ENCODE data around the gene HSPA5. TPM values are rescaled to one million over a fixed set of nuclear protein-coding genes. Genes with fewer than 3 reads are reported as not detected.

HSPA5 gene
- total RNA-seq, 1 donor from 2014 or later, result 44.2 TPM

DNA sequence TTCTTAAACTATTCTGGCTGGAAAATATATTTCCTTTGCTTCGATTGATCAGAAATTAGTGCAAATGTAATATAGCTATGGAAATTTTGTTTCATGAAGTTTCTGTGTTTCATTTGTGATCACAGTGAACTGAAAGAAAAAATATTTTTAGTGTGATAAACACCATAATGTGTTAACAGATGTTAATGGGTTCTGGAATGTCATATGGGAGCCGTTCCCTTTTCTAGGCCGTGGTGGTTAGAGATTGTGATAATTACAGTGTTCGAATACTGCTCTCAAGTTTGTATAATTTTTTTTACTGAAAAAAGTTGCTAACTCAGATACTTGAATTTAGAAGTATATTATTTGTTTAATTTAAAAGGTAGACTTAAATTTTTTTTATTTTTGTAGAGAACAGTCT, 39.8 kb upstream of the HSPA5 start:
- H3K4me3 ChIP-seq, result no peak overlapping the region
- H3K9me3 ChIP-seq (ENCODE audit: low read depth), result no peaks in the 10 kb centered on the region
- Mint-ChIP-seq H3K27me3 (ENCODE audit: insufficient read depth, low read depth) (peaks cover 3% of the 10 kb centered on the region), H3K36me3 (no peaks in the 10 kb centered on the region), H3K4me3 (no peak overlapping the region), H3K27ac (no peak overlapping the region), H3K9me3 (no peaks in the 10 kb centered on the region), H3K4me1 (no peaks in the 10 kb centered on the region)
- H3K79me2 ChIP-seq (ENCODE audit: low read depth), result peaks cover 92% of the 10 kb centered on the region
- TF ChIP-seq, protein P1, sequence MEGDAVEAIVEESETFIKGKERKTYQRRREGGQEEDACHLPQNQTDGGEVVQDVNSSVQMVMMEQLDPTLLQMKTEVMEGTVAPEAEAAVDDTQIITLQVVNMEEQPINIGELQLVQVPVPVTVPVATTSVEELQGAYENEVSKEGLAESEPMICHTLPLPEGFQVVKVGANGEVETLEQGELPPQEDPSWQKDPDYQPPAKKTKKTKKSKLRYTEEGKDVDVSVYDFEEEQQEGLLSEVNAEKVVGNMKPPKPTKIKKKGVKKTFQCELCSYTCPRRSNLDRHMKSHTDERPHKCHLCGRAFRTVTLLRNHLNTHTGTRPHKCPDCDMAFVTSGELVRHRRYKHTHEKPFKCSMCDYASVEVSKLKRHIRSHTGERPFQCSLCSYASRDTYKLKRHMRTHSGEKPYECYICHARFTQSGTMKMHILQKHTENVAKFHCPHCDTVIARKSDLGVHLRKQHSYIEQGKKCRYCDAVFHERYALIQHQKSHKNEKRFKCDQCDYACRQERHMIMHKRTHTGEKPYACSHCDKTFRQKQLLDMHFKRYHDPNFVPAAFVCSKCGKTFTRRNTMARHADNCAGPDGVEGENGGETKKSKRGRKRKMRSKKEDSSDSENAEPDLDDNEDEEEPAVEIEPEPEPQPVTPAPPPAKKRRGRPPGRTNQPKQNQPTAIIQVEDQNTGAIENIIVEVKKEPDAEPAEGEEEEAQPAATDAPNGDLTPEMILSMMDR (IDR thresholded peaks at IDR 0.05), result no peak
- no peaks in the 10 kb centered on the region for H3K36me3 ChIP-seq
- no peak overlapping the region for H3K4me2 ChIP-seq
- H3K27me3 ChIP-seq, result no peaks in the 10 kb centered on the region
- H3K4me1 ChIP-seq, result no peaks in the 10 kb centered on the region
- H3K27ac ChIP-seq, result no peak overlapping the region
- DNase-seq (ENCODE audit: low spot score), result no peak
- no peak overlapping the region for H2AFZ ChIP-seq (replicated peaks)
- no peak overlapping the region for H3K9ac ChIP-seq
- peaks cover 4% of the 10 kb centered on the region for H4K20me1 ChIP-seq (ENCODE audit: low read depth)
- no peaks in the 10 kb centered on the region for H3F3A ChIP-seq (ENCODE audit: low read depth)

DNA sequence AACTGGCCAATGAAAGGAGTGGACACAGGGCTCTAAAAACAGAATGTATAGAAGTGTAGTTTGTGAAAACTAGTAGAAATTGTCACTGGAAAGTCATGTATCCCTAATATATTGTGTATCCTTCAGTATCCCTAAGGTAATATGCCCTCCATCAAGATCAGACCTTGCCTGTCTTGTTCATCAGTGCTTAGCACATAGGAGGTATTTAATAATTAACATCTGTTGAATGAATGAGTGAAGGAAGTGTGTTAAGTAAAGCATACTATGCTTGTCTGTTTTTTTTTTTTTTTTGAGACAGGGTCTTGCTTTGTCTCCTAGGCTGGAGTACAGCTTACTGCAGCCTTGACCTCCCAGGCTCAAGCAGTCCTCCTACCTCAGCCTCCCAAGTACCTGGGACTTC, 36.3 kb upstream of the HSPA5 start:
- Histone ChIP-seq H3K9ac (no peak overlapping the region), H3K4me1 (no peaks in the 10 kb centered on the region), H3K9me3 (ENCODE audit: low read depth) (no peaks in the 10 kb centered on the region), H3K79me2 (ENCODE audit: low read depth) (peaks cover 95% of the 10 kb centered on the region), H3K27ac (no peak overlapping the region), H3K36me3 (no peaks in the 10 kb centered on the region), H2AFZ (replicated peaks) (no peak overlapping the region), H3F3A (ENCODE audit: low read depth) (no peaks in the 10 kb centered on the region), H3K4me2 (no peak overlapping the region), H4K20me1 (ENCODE audit: low read depth) (peaks cover 4% of the 10 kb centered on the region), H3K27me3 (no peaks in the 10 kb centered on the region), H3K4me3 (no peak overlapping the region)
- Mint-ChIP-seq H3K27ac (no peak overlapping the region), H3K36me3 (peaks cover 2% of the 10 kb centered on the region), H3K27me3 (ENCODE audit: insufficient read depth, low read depth) (peaks cover 3% of the 10 kb centered on the region), H3K4me1 (no peaks in the 10 kb centered on the region), H3K9me3 (no peaks in the 10 kb centered on the region), H3K4me3 (no peak overlapping the region)
- no peak for TF ChIP-seq EZH2 (IDR thresholded peaks at IDR 0.05)
- TF ChIP-seq EZH2phosphoT487 (IDR thresholded peaks at IDR 0.05), result no peak
- TF ChIP-seq, protein P1 (IDR thresholded peaks at IDR 0.05), result no peak
- no peak for DNase-seq (ENCODE audit: low spot score)

DNA sequence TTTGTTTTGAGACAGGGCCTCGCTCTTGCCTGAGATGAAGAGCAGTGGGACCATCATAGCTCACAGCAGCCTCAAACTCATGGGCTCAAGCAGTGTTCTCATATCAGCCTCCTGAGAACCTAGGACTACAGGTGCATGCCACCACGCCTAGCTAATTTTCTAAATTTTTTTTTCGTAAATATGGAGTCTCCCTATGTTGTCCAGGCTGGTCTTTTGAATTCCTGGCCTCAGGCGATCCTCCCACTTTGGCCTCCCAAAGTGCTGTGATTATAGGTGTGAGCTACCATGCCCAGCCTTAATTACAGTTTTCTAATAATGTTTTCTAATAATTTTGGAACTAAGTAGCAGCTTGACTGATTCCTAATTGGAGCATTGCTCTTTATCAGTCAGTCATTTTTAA, 35.6 kb upstream of the HSPA5 start:
- Histone ChIP-seq H3K27me3 (no peaks in the 10 kb centered on the region), H3K79me2 (ENCODE audit: low read depth) (peaks cover 96% of the 10 kb centered on the region), H3K27ac (no peak overlapping the region), H3F3A (ENCODE audit: low read depth) (no peaks in the 10 kb centered on the region), H3K9ac (no peak overlapping the region), H3K4me2 (no peak overlapping the region), H3K4me3 (no peak overlapping the region), H4K20me1 (ENCODE audit: low read depth) (peaks cover 4% of the 10 kb centered on the region), H3K9me3 (ENCODE audit: low read depth) (no peaks in the 10 kb centered on the region), H3K4me1 (no peaks in the 10 kb centered on the region), H2AFZ (replicated peaks) (no peak overlapping the region), H3K36me3 (no peaks in the 10 kb centered on the region)
- H3K4me3 Mint-ChIP-seq, result no peak overlapping the region
- no peak overlapping the region for H3K27ac Mint-ChIP-seq
- H3K27me3 Mint-ChIP-seq (ENCODE audit: insufficient read depth, low read depth), result peaks cover 3% of the 10 kb centered on the region
- no peak for DNase-seq (ENCODE audit: low spot score)
- H3K9me3 Mint-ChIP-seq, result no peaks in the 10 kb centered on the region
- H3K4me1 Mint-ChIP-seq, result no peaks in the 10 kb centered on the region
- H3K36me3 Mint-ChIP-seq, result peaks cover 2% of the 10 kb centered on the region
- TF ChIP-seq EZH2 (IDR thresholded peaks at IDR 0.05) (no peak), EZH2phosphoT487 (IDR thresholded peaks at IDR 0.05) (no peak)
- TF ChIP-seq, protein P1 (IDR thresholded peaks at IDR 0.05), result no peak

DNA sequence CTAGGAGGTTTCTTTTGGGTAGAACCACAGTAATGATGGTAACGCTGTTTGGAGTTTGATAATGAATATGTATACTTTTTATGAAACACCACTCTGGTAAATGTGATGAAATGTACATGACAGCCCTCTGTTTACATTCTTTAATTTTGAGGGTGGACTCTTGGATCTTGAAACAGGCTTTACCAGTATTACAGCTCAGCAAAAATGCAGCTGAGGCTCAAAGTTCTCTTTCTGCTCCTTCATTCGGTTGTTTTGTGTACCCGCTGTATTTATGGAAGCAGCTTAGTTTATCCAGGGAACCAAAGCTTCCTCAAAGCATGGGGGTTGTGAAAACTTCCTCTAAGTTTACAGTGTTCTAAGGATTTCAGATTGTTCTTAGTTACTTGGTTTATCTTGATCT, 31.6 kb upstream of the HSPA5 start:
- H3K9me3 ChIP-seq (ENCODE audit: low read depth), result no peaks in the 10 kb centered on the region
- no peak overlapping the region for H3K27ac ChIP-seq
- no peaks in the 10 kb centered on the region for H3K27me3 Mint-ChIP-seq (ENCODE audit: insufficient read depth, low read depth)
- no peak for TF ChIP-seq EZH2 (IDR thresholded peaks at IDR 0.05)
- TF ChIP-seq, protein P1 (IDR thresholded peaks at IDR 0.05), result no peak
- no peak overlapping the region for H3K4me3 Mint-ChIP-seq
- no peak overlapping the region for H3K4me3 ChIP-seq
- H3K27me3 ChIP-seq, result no peaks in the 10 kb centered on the region
- H3K79me2 ChIP-seq (ENCODE audit: low read depth), result peaks cover 97% of the 10 kb centered on the region
- no peaks in the 10 kb centered on the region for H3K4me1 Mint-ChIP-seq
- no peak overlapping the region for H3K9ac ChIP-seq
- H3K9me3 Mint-ChIP-seq, result no peaks in the 10 kb centered on the region
- H3K4me1 ChIP-seq, result no peaks in the 10 kb centered on the region
- no peaks in the 10 kb centered on the region for H3K36me3 ChIP-seq
- peaks cover 8% of the 10 kb centered on the region for H3K36me3 Mint-ChIP-seq
- no peaks in the 10 kb centered on the region for H3F3A ChIP-seq (ENCODE audit: low read depth)
- H4K20me1 ChIP-seq (ENCODE audit: low read depth), result no peaks in the 10 kb centered on the region
- no peak overlapping the region for H3K4me2 ChIP-seq
- no peak overlapping the region for H2AFZ ChIP-seq (replicated peaks)
- DNase-seq (ENCODE audit: low spot score), result no peak
- no peak overlapping the region for H3K27ac Mint-ChIP-seq

Measured in neural progenitor cell (in vitro differentiated cells).